Mucosa of rectum (tissue), 2 donors: ENCODE results near the gene ARHGEF19.

Experiments
- H3K27ac ChIP-seq, 2 donors: one replicate each; pipeline ENCODE4 v1.7.0; 2013; ENCODE audit warnings: inconsistent platforms in 2 of 2, low read depth in 2 of 2, low read length in 2 of 2
- H3K27me3 ChIP-seq, 2 donors: one replicate each; pipeline ENCODE4 v1.7.0; 2013; ENCODE audit warnings: low read length in 2 of 2; ENCODE audit not compliant: control insufficient read depth in 2 of 2, insufficient read depth in 2 of 2
- H3K36me3 ChIP-seq, 2 donors: one replicate each; pipeline ENCODE4 v1.7.0; 2013; ENCODE audit warnings: low read length in 2 of 2; ENCODE audit not compliant: control insufficient read depth in 2 of 2, insufficient read depth in 2 of 2
- H3K4me1 ChIP-seq, 2 donors: one replicate each; pipeline ENCODE4 v1.7.0; 2013; ENCODE audit warnings: low read length in 2 of 2, mild to moderate bottlenecking in 1 of 2; ENCODE audit not compliant: control insufficient read depth in 2 of 2, insufficient read depth in 2 of 2
- H3K4me3 ChIP-seq, 2 donors: one replicate each; pipeline ENCODE4 v1.7.0; 2013; ENCODE audit warnings: low read length in 2 of 2
- H3K9ac ChIP-seq, 2 donors: one replicate each; pipeline ENCODE4 v1.7.0; 2013; ENCODE audit warnings: low read length in 2 of 2, low read depth in 1 of 2, mild to moderate bottlenecking in 1 of 2
- H3K9me3 ChIP-seq, 2 donors: one replicate each; pipeline ENCODE4 v1.7.0; 2013; ENCODE audit warnings: low read length in 2 of 2; ENCODE audit not compliant: control insufficient read depth in 2 of 2
- donor health status: healthy.
- donor health status: Normal muscosa, but diverticular disease.

ARHGEF19 gene

GRCh38 chr1:16195518-16195905 lies 16.9 kb downstream of the ARHGEF19 start:
- H3K36me3 ChIP-seq = no peaks in the 10 kb centered on the region
- H3K27ac ChIP-seq = no peak overlapping the region

GRCh38 chr1:16191916-16192546 lies 20.4 kb downstream of the ARHGEF19 start:
- Histone ChIP-seq H3K27me3 (no peaks in the 10 kb centered on the region), H3K4me3 (no peak overlapping the region), H3K9ac (no peak overlapping the region), H3K9me3 (no peaks in the 10 kb centered on the region), H3K4me1 (peaks cover 19 to 28% of the 10 kb centered on the region in 2 donors), H3K36me3 (no peaks in the 10 kb centered on the region), H3K27ac (no peak overlapping the region)

More at GRCh38 chr1:16195518-16195905, 16.9 kb downstream of the ARHGEF19 start:
- Histone ChIP-seq H3K27me3 (no peaks in the 10 kb centered on the region), H3K4me1 (peaks cover 0 to 6% of the 10 kb centered on the region in 2 donors), H3K9ac (no peak overlapping the region), H3K9me3 (no peaks in the 10 kb centered on the region), H3K4me3 (no peak overlapping the region)

DNA sequence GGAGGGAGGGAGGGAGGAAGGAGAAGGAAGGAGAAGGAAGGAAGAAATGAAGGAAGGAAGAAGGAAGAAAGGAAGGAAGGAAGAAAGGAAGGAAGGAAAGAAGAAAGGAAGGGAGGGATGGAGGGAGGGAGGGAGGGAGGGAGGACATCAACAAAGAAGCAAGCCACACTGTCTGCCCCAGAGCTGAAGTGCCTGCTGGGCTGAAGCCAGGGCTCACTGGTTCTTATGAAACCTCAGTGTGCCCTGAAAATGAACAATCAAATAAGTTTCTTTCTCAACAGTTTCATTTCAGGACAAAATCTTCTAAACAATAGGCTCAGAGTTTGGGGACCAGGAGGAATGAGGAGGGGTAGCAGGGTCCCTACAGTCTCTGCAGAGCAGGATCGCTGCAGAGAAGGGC lies 21.1 kb downstream of the ARHGEF19 start:
- Histone ChIP-seq H3K27ac (no peak overlapping the region), H3K27me3 (no peaks in the 10 kb centered on the region), H3K9me3 (no peaks in the 10 kb centered on the region), H3K4me1 (peaks cover 25 to 34% of the 10 kb centered on the region in 2 donors), H3K36me3 (no peaks in the 10 kb centered on the region), H3K9ac (no peak overlapping the region), H3K4me3 (no peak overlapping the region)

GRCh38 chr1:16189921-16190621 lies 22.4 kb downstream of the ARHGEF19 start:
- peaks cover 25 to 34% of the 10 kb centered on the region in 2 donors for H3K4me1 ChIP-seq
- no peak overlapping the region for H3K27ac ChIP-seq
- no peaks in the 10 kb centered on the region for H3K27me3 ChIP-seq
- no peak overlapping the region for H3K4me3 ChIP-seq
- no peaks in the 10 kb centered on the region for H3K36me3 ChIP-seq
- no peak overlapping the region for H3K9ac ChIP-seq
- H3K9me3 ChIP-seq = no peaks in the 10 kb centered on the region

- H3K36me3 ChIP-seq = no peaks in the 10 kb centered on the region
- H3K9ac ChIP-seq = peak overlapping the region; percentile 49 to 55
- H3K27me3 ChIP-seq = no peaks in the 10 kb centered on the region
- peak overlapping the region in 1 of 2 donors; percentile 61 for H3K4me3 ChIP-seq
- H3K9me3 ChIP-seq = no peaks in the 10 kb centered on the region
- peak overlapping the region; percentile 76 to 78 for H3K27ac ChIP-seq
- peaks cover 25 to 34% of the 10 kb centered on the region in 2 donors for H3K4me1 ChIP-seq
Observed at GRCh38 chr1:16189003-16189402, 23.4 kb downstream of the ARHGEF19 start.

DNA sequence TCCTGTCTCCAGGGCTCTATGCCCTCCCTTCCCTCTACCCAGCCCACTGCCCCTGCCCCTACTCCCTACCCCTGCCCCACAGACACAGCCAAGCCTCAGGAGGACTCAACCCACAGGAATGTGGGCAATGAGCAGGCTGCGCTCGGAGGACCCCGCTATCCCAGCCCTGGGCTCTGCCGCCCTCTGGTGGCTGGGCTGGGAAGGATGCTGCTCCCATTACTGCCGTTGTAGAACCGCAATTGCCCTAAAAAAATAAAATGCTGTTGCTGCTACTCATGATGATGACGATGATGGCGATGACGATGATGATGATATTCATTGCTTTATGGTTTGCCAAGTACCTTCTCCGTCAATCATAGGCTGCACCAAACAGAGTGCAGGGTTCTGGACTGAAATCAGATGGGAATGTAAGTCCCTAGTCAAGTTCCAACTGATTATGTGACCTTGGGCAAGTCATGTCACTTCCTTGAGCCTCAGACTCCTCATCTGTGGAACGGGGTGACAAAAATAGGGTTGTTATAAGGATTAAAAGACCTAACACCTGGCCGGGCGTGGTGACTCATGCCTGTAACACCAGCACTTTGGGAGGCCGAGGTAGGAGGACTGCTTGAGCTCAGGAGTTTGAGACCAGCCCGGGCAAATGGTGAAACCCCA lies 24.6 kb downstream of the ARHGEF19 start:
- H3K36me3 ChIP-seq = no peaks in the 10 kb centered on the region
- H3K27ac ChIP-seq = peak overlapping the region; percentile 76 to 78
- no peak overlapping the region for H3K4me3 ChIP-seq
- H3K9ac ChIP-seq = peak overlapping the region in 1 of 2 donors; percentile 13
- H3K9me3 ChIP-seq = no peaks in the 10 kb centered on the region
- no peaks in the 10 kb centered on the region for H3K27me3 ChIP-seq
- H3K4me1 ChIP-seq = peaks cover 25 to 34% of the 10 kb centered on the region in 2 donors

- Histone ChIP-seq H3K27me3 (no peaks in the 10 kb centered on the region), H3K9me3 (no peaks in the 10 kb centered on the region), H3K9ac (peak overlapping the region in 1 of 2 donors; percentile 2), H3K27ac (peak overlapping the region; percentile 48 to 73), H3K4me3 (no peak overlapping the region), H3K36me3 (no peaks in the 10 kb centered on the region), H3K4me1 (peaks cover 25 to 43% of the 10 kb centered on the region in 2 donors)
Observed at GRCh38 chr1:16186655-16187235, 25.7 kb downstream of the ARHGEF19 start.

DNA sequence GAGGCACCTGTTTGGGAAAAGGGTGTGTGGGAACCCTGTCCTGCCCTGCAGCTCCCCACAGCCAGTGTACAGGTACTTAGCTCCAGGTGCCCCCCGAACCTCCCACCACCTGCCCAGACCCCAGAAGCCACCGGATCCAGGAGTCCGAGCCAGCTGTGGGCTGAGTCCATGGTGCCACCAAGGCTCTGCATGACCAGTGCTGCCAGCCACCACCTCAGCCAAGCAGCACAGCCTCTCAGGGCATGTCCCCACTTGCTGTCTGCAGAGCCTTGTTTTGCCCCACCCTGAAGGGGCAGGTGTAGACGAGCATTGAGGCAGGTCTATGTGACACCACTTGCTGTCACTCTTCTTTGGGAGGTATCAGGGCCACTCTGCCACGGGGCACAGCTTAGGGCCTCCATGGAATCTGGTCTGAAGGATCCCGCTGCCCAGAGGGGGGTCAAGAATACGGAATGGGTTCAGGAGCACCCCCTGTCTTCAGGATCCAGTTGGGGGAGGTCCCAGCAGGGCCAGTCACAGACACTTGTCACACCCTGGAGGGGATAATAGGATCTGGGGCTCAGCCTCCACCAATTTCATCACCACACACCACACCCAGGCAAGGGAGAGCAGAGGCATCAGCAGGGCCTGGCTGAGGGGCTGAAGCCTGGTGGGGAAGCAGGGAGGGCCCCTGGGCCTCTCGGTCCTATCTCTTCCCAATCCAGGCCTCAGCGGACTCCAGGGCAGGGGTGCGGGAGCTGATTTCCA lies 27.7 kb downstream of the ARHGEF19 start:
- Histone ChIP-seq H3K27ac (no peak overlapping the region), H3K36me3 (no peaks in the 10 kb centered on the region), H3K4me1 (peaks cover 29 to 46% of the 10 kb centered on the region in 2 donors), H3K27me3 (no peaks in the 10 kb centered on the region), H3K9me3 (no peaks in the 10 kb centered on the region), H3K4me3 (no peak overlapping the region), H3K9ac (no peak overlapping the region)

DNA sequence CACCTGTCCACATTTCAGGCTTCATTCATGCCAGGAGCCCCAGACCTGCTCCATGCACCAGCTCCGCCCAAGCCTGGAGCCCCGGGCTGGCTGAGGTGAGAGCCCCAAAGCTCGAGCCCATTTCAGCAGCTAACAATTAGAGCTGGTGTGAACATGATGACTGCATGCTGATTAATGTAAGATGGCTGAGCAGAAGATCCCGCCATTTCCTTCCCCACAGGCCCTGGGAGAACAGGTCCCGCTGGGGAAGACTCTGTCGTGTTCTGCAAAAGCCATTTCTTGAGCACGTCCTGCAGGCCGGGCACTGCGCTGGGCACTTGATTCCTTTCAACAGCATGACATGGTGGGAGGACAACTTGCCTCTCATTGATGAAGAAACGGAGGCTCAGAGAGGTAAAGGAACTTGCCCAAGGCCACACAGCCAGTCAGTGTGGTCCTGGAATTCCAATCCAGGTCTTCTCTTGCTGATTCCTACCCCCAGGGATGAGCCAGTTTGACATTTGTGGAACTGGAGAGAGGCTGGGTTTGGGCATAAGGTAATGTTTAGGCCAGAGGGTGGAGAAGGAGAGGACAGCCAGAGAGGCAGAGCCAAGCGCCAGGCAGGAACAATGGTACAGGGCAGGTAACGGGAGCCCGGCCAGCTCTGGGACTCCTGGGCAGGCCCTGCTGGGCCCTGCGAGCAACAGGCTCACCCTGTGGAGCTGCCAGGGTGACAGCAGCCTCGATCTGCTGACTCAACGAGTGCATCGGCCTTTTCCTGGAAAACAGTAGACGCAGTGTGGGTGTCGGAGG lies 28.5 kb downstream of the ARHGEF19 start:
- peaks cover 26 to 41% of the 10 kb centered on the region in 2 donors for H3K4me1 ChIP-seq
- H3K27ac ChIP-seq = no peak overlapping the region
- no peaks in the 10 kb centered on the region for H3K27me3 ChIP-seq
- no peak overlapping the region for H3K9ac ChIP-seq
- no peaks in the 10 kb centered on the region for H3K9me3 ChIP-seq
- no peak overlapping the region for H3K4me3 ChIP-seq
- no peaks in the 10 kb centered on the region for H3K36me3 ChIP-seq
